GM21515 (cell line): ENCODE measurements around the gene NETO2.
"Not testable (repeated sequence)": the region's sequence is repeated elsewhere in the genome, so short reads cannot be mapped to it uniquely, and the experiment has no call there.

ENCODE experiments used
- ATAC-seq: cut with Tn5 transposase; IDR thresholded peaks from one replicate; pipeline ENCODE4 v1.9.1; 2021; ENCODE audit not compliant: unreplicated experiment

The NETO2 gene

GRCh38 chr16:47067203-47067602 is 76.5 kb downstream of the NETO2 start:
- no peak for ATAC-seq

DNA sequence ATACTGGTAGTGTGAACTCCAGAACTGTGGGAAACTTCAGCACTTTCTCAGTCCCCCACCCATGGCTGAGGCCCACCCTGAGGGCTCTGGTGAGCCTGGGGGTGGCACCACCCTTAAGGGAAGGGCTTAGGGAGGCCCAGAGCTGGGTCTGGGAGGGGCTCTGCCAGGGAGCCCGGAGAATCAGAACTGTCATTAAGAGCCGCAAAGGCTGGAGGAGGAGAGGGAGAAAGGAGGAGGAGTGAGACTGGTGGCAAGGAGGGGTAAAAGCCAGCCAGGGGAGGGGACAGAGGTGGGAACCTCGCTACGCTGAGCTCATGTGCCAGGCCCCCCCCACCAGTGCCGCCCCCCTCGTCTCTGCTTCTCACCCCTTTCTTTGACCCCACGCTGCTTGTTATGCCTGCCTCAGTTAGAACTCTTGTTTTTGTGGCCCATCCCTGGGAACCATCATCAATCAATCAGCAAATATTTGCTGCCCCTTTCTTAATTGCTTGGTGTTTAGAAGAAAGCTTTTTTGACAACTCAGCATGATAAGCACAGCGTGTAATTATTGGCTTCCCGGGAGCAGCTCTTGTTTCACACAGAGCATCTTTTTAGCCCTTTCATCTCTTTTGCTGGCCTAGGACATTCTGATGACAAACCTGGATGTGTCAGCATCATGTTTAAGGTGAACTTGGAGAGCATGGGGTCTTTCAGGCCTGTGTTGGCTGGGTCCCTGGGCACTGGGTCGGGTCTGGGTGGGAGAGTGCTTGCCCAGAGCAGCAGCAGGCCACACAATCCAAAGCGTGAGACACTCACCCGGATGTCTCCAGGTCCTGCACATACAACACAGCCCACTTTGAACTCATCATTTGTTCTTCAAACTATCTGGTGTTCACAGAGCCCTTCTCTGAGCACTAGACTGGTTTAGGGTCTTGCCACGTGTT is 77.7 kb downstream of the NETO2 start:
- no peak for ATAC-seq

DNA sequence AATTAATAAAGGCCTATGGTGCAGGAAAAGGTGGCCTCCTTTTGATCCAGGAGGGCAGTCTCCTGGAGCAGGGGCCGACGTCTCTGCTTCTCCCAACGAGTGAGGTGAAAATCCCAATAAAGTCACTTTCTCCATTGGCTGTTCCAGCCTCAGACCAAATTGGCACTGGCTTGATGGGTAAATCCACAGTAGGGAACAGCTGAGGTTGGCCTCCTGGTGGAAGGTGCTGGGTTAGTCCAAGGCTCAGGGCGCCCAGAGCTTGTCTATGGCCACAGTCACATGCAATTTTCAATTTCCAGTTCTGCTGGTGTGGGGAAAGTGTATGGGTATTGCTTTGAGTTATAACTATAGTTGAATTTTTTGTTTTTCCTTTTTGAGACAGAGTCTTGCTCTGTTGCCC is 79.0 kb downstream of the NETO2 start:
- ATAC-seq = no peak

- no peak for ATAC-seq
Observed at GRCh38 chr16:47063011-47063724, 80.6 kb downstream of the NETO2 start.

- no peak for ATAC-seq
Observed at GRCh38 chr16:47061204-47061603, 82.5 kb downstream of the NETO2 start.

DNA sequence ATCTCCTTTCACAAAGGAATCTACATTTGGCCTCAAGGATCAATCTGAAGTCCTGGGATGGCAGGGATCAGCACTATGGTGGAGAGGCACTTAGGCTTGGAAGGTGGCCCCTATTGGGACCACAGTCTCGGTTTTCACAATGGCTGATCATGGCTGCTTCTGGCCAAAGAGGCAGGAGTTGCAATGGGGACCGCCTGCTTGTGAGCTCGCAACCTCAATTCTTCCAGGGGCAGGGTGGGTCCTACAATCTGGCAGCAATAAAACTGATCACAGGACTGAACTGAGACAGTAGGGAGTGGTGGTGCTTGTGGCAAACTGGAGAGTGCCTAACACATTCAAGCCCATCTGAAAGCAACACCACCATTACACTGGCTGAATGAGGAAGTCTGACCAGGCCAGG is 83.1 kb downstream of the NETO2 start:
- ATAC-seq = no peak

- no peak for ATAC-seq
Observed at GRCh38 chr16:47059991-47060390, 83.8 kb downstream of the NETO2 start.

DNA sequence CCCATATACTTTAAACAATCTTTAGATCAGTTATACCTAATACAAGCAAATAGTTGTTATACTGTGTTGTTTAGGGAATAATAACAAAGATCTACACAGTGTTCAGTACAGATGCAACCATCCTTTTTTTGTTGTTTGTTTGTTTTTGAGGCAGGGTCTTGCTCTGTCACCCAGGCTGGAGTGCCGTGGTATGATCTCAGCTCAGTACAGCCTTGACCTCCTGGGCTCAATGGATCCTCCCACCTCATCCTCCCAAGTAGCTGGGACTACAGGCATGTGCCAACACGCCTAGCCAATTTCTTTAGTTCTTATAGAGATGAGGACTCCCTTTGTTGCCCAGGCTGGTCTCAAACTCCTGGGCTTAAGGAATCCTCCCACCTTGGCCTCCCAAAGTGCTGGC is 84.6 kb downstream of the NETO2 start:
- ATAC-seq = not testable (repeated sequence)

- no peak for ATAC-seq
Observed at GRCh38 chr16:47058295-47059086, 85.3 kb downstream of the NETO2 start.

- no peak for ATAC-seq
Observed at GRCh38 chr16:47057630-47057993, 86.1 kb downstream of the NETO2 start.

- no peak for ATAC-seq
Observed at GRCh38 chr16:47056688-47057629, 86.8 kb downstream of the NETO2 start.

GRCh38 chr16:47056061-47056460 is 87.7 kb downstream of the NETO2 start:
- not testable (repeated sequence) for ATAC-seq

- no peak for ATAC-seq
Observed at GRCh38 chr16:47055136-47055885, 88.4 kb downstream of the NETO2 start.

GRCh38 chr16:47054306-47054705 is 89.4 kb downstream of the NETO2 start:
- no peak for ATAC-seq

- no peak for ATAC-seq
Observed at GRCh38 chr16:47053895-47054294, 89.8 kb downstream of the NETO2 start.

DNA sequence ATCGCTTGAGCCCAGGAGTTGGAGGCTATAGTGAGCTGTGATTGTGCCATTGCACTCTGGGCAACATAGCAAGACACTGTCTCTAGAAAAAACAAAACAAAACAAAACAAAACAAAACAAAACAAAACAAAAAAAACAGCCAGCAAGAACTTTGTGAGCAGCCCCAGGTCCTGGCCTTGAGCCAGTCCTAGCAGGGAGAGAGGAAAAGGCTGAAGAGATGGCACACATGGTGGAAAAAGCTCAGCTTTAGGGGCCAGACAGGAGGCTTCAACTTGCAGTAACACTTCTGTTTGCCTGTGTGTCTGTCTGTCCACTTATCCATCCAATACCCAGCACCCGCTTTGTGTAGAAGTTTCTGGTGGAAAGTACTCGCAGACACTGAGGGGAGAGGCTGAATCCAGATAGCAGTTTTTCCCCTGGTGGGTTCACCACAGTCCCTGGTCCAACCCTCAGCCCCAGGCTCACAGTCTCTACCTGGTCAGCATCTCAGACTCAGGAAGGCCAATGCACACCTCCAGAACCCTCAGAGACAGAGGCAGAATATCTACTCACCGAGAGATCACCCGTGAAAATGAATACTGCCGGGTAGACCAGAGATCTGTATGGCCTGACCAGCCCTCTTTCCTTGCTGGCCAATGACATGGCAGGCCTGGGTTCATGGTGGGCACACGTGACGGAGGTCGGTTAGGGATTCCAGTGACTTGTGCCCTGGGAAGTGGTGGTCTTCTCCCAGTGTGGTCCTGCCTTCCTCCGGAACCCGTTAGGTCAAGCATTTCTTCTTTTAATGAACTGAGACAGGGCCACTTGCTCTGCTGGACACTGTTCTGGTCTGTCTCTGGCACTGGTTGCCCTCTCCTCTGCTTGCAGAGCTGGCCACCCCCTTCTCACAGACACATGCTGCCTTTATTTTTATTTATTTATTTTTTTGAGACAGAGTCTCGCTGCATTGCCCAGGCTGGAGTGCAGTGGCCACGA is 90.8 kb downstream of the NETO2 start:
- no peak for ATAC-seq

GRCh38 chr16:47051031-47051430 is 92.7 kb downstream of the NETO2 start:
- no peak for ATAC-seq

- ATAC-seq = no peak
Observed at GRCh38 chr16:47049901-47050583, 93.7 kb downstream of the NETO2 start.
